ENCODE results near the gene PSMB2. TPM values are rescaled to one million over a fixed set of nuclear protein-coding genes. Genes with fewer than 3 reads are reported as not detected.

The PSMB2 gene
- total RNA-seq, 1 experiment from 2014 or later, result 86.0 TPM

DNA sequence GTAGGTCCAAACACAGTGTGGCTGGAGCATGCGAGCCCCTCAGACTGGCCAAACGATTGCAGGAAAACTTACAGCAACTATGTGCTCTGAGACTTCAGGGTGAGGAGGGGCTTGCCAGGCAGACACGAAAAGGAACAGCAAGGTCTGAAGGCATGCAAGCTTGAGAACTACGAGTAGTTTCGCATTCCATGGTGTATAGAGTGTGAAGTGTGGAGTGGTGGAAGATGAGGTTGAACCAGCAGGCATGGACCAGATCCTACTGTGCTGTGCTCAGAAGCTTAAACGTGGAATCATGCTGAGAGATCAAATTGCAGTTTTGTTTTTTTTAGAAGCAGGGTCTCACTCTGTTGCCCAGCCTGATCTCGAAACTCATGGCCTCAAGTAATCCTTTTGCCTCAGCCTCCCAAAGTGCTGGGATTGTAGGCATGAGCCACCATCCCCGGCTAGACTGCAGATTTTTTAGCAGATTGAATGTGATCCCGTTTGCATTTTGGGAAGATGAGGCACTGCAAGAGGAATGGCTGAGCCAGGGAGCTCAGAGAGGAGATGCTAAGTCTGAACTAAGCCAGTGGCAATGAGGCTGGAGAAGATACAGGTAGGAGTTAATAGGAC, 73.3 kb downstream of the PSMB2 start:
- H2AFZ ChIP-seq (ENCODE audit: low read length), result no peak overlapping the region
- Mint-ChIP-seq H3K4me3 (no peak overlapping the region), H3K27me3 (ENCODE audit: low read depth) (peaks cover 49% of the 10 kb centered on the region), H3K4me1 (peaks cover 12 to 14% of the 10 kb centered on the region in 2 experiments), H3K9me3 (no peaks in the 10 kb centered on the region; a peak in 1 of 5 replicates), H3K36me3 (ENCODE audit: insufficient read depth in 1 of 3, low read depth in 3 of 3) (peaks cover 10 to 29% (median 25%) of the 10 kb centered on the region in 3 experiments), H3K27ac (no peak overlapping the region)
- no peak overlapping the region for H2BK12ac ChIP-seq (ENCODE audit: insufficient read length, low read depth, low read length)
- no peak overlapping the region for H2BK15ac ChIP-seq (ENCODE audit: low read depth, low read length)
- peaks cover 2% of the 10 kb centered on the region for H3K23me2 ChIP-seq (ENCODE audit: insufficient read length, low read depth, low read length, poor library complexity, severe bottlenecking)
- WGBS (ENCODE audit: extremely low coverage, insufficient read length, low lambda C conversion rate), result no CpG with 5 or more reads among the region's 9 CpGs
- H3K4ac ChIP-seq (ENCODE audit: low read depth, low read length), result no peak overlapping the region
- H3K4me1 ChIP-seq (ENCODE audit: insufficient read depth, low read length), result no peaks in the 10 kb centered on the region
- no peak overlapping the region for H3T11ph ChIP-seq (ENCODE audit: low read length)
- H2BK120ac ChIP-seq (ENCODE audit: low read depth, low read length, poor library complexity, severe bottlenecking), result no peak overlapping the region
- H3K23ac ChIP-seq (ENCODE audit: insufficient read length, low read depth, low read length), result no peak overlapping the region
- no peak overlapping the region for H3K18ac ChIP-seq (ENCODE audit: insufficient read length, low read depth, low read length)
- H3K9me3 ChIP-seq (ENCODE audit: control insufficient read depth, low read depth, low read length), result no peaks in the 10 kb centered on the region
- no peak overlapping the region for H3K9ac ChIP-seq (ENCODE audit: extremely low read depth, insufficient read length, low read length)
- TF ChIP-seq, protein P1, sequence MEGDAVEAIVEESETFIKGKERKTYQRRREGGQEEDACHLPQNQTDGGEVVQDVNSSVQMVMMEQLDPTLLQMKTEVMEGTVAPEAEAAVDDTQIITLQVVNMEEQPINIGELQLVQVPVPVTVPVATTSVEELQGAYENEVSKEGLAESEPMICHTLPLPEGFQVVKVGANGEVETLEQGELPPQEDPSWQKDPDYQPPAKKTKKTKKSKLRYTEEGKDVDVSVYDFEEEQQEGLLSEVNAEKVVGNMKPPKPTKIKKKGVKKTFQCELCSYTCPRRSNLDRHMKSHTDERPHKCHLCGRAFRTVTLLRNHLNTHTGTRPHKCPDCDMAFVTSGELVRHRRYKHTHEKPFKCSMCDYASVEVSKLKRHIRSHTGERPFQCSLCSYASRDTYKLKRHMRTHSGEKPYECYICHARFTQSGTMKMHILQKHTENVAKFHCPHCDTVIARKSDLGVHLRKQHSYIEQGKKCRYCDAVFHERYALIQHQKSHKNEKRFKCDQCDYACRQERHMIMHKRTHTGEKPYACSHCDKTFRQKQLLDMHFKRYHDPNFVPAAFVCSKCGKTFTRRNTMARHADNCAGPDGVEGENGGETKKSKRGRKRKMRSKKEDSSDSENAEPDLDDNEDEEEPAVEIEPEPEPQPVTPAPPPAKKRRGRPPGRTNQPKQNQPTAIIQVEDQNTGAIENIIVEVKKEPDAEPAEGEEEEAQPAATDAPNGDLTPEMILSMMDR (conservative IDR thresholded peaks at IDR 0.05), result no peak
- no peak overlapping the region for H3K27ac ChIP-seq (ENCODE audit: insufficient read length, low read depth, low read length)
- H4K5ac ChIP-seq (ENCODE audit: insufficient read length, low read depth, low read length), result no peak overlapping the region
- H3K79me2 ChIP-seq (ENCODE audit: insufficient read depth, low read length), result no peaks in the 10 kb centered on the region
- H3K56ac ChIP-seq (ENCODE audit: insufficient read length, low read depth, low read length), result no peak overlapping the region
- H2BK20ac ChIP-seq (ENCODE audit: low read depth, low read length, poor library complexity, severe bottlenecking), result no peak overlapping the region
- no peak overlapping the region for H4K91ac ChIP-seq (ENCODE audit: insufficient read length, low read depth, low read length)
- no peak for DNase-seq
- H4K20me1 ChIP-seq (ENCODE audit: control insufficient read depth, insufficient read depth, insufficient read length), result no peaks in the 10 kb centered on the region
- peaks cover 24% of the 10 kb centered on the region for H3K27me3 ChIP-seq (ENCODE audit: insufficient read depth, low read length)
- no peak overlapping the region for H2BK5ac ChIP-seq (ENCODE audit: insufficient read length, low read length)
- H3K79me1 ChIP-seq (ENCODE audit: insufficient read depth, low read depth, low read length, poor library complexity, severe bottlenecking), result no peaks in the 10 kb centered on the region
- H3K14ac ChIP-seq (ENCODE audit: insufficient read depth, low read length), result no peak overlapping the region
- H4K8ac ChIP-seq (replicated peaks; ENCODE audit: insufficient read length, low read depth, low read length), result no peak overlapping the region
- H3K4me2 ChIP-seq (ENCODE audit: insufficient read depth, insufficient read length, low read length), result no peak overlapping the region
- H2AK5ac ChIP-seq (ENCODE audit: insufficient read length, low read length), result no peak overlapping the region

All from H9 (cell line).